GM12864 (cell line): ENCODE data around the gene SNAI3.

ENCODE experiments used
- DNase-seq: peaks from one replicate; pipeline ENCODE4 v3.0.0-alpha.2; 2011; ENCODE audit warnings: low read depth
- H3K4me3 ChIP-seq: 2 replicates; pipeline ENCODE4 v1.5.1; 2011; ENCODE audit warnings: mild to moderate bottlenecking, low read depth, low read length, control low read depth
- TF ChIP-seq, protein P1 (sequence below): IDR thresholded peaks from 2 replicates; pipeline ENCODE4 v1.5.1; 2011; ENCODE audit warnings: low read depth, mild to moderate bottlenecking, moderate library complexity, low read length, control low read depth, inconsistent platforms; ENCODE audit errors: missing control alignments

SNAI3 gene

DNA sequence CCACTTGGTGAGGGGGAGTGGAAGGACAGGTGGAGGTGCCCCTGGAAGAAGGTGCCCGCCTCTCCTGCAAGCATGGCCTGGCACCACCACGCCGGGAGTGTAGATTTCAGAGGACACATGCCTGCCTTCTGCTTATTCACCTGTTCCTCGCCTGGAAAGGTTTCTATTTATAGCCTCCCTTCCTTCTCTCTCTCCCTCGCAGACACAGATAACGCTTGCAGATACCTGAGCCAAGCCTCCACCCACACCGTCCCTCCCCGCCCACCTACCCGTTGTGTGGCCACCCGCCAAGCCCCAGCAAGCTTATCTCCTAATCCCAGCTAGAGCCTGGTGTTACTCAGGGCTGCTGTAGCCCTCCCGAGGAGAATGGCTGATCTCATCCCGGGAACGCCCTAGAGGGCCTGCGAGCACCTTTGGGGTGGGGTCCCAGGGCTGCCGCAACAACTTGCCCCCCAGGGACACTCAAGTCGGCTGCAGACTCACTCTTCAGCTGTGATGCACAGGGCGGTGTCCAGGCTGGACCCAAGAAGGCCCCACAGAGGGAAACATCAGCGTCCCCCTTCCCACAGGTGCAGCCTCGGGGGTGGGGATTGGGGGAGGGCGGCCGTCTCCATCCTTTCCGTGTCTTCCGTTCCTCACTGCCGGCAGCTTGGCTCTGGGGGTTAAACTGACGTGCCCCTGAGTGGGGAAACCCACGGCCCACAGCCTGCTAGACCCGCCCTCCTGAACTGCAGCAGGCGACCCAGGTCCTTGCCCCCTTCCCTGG, 1.9 kb upstream of the SNAI3 start:
- TF ChIP-seq, protein P1, sequence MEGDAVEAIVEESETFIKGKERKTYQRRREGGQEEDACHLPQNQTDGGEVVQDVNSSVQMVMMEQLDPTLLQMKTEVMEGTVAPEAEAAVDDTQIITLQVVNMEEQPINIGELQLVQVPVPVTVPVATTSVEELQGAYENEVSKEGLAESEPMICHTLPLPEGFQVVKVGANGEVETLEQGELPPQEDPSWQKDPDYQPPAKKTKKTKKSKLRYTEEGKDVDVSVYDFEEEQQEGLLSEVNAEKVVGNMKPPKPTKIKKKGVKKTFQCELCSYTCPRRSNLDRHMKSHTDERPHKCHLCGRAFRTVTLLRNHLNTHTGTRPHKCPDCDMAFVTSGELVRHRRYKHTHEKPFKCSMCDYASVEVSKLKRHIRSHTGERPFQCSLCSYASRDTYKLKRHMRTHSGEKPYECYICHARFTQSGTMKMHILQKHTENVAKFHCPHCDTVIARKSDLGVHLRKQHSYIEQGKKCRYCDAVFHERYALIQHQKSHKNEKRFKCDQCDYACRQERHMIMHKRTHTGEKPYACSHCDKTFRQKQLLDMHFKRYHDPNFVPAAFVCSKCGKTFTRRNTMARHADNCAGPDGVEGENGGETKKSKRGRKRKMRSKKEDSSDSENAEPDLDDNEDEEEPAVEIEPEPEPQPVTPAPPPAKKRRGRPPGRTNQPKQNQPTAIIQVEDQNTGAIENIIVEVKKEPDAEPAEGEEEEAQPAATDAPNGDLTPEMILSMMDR, result no peak
- DNase-seq, result no peak
- H3K4me3 ChIP-seq, result no peak overlapping the region

DNA sequence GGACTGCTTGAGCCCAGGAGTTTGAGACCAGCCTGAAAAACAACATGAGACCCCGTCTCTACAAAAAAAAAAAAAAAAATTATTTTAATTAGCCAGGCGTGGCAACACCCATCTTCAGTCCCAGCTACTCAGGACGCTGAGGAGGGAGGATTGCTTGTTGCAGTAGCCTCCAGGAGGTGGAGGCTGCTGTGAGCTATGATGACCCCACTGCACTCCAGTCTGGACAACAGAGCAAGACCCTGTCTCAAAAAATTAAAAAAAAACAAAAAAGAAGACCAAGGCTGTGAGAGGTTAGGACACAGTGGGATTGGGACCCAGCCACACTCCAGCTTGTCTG, 1.3 kb upstream of the SNAI3 start:
- DNase-seq, result no peak
- H3K4me3 ChIP-seq, result no peak overlapping the region
- TF ChIP-seq, protein P1, result no peak

GRCh38 chr16:88687254-88687576, 908 bp upstream of the SNAI3 start:
- no peak for DNase-seq
- TF ChIP-seq, protein P1, result no peak
- H3K4me3 ChIP-seq, result no peak overlapping the region

DNA sequence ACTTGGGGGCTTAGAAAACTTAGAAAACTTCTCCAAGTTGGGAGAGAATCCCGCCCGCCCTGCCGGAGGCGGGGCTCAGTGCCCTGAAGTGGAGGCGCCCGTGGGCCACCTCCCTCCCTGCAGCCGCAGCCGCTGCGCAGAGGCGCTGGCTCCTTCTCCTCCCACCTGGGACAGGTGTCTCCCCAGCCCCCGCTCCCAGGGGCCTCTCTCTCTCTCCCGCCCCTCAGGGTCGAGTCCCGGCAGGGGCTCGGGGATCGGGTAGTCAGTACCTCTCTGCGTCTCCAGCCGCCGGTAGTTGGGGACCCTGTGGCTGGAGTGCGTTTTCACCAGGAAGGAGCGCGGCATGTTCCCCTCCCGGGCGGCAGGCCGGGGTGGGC, 257 bp downstream of the SNAI3 start:
- TF ChIP-seq, protein P1, result no peak
- no peak for DNase-seq
- peak overlapping the region; percentile 61 for H3K4me3 ChIP-seq

DNA sequence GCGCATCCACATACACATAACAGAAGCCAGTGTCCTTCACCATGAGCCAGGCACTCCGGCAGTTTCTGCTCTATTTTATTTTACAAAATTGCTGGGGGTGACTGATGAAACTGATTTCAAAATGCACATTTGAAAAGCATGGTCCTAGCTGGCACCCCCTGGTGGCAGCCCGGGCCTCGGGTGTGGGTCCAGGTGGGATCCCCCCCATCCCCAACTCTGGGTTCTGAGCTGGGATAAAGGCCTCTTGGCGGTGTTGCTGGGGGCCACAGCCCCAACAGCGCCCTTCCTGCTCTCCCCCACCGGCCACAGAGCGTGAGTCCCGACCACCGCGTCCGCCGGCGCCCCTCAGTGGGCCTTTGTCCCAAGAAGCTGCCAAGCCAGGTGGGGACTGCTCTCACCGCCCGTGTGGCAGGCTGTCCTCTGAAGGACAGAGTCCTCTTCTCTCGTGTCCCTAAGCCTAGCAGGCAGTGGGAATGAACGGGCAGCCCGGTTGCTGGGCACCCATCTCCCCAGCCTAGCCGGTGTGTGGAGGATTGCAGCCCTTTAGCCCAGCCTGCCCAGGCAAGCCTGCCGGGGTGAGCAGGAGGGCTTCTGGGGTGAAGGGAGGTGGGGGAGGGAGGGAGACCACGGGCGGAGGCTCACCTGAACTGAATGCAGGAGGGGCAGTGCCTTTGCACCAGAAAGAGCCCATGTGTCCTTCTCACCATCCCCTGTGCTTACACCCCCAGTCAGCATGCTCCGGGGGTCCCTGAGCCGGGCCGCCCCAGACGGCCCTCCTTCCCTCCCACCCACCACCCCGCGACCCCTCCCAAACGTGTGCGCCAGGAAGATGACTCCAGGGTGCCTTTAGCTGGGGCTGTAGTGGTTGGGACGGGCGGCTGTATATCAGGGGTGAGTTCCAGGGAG, 898 bp downstream of the SNAI3 start:
- DNase-seq, result no peak
- TF ChIP-seq, protein P1, result peak; percentile 60
- peak overlapping the region; percentile 61 for H3K4me3 ChIP-seq

DNA sequence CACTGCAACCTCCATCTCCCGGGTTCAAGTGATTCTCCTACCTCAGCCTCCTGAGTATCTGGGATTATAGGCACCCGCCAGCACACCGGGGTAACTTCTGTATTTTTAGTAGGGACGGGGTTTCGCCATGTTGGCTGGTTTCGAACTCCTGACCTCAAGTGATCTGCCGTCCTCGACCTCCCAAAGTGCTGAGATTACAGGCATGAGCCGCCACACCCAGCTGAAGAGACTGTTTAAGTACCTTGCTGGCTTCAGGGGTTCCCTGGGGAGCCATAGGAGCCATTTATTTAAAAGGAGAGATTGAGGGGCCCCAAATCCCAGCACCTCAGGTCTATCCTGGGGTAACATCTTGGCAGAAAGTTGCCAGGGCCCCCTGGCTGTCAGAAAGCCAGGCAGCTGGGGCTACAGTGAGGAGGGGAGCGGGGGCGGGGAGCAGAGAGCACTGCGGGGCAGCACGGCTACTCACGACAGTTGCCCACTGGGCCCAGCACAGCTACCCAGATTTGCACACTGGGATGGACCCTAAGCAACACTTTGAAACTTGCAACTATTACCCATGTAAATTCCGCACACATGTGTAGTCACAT, 1.6 kb downstream of the SNAI3 start:
- no peak overlapping the region for H3K4me3 ChIP-seq
- TF ChIP-seq, protein P1, result no peak
- DNase-seq, result no peak
